DND-41 (cell line): ENCODE results near the gene TREX2.

ENCODE experiments used
- CTCF ChIP-seq: IDR thresholded peaks from 2 replicates; pipeline ENCODE4 v1.5.1; 2012; ENCODE audit warnings: borderline replicate concordance, low read length, moderate library complexity, mild to moderate bottlenecking; ENCODE audit not compliant: poor library complexity, severe bottlenecking; ENCODE audit errors: extremely low read depth
- EZH2 ChIP-seq: IDR thresholded peaks from 3 replicates; pipeline ENCODE4 v1.6.1; 2012; ENCODE audit warnings: borderline replicate concordance, low read depth, mild to moderate bottlenecking, moderate library complexity, low read length, inconsistent platforms; ENCODE audit not compliant: severe bottlenecking

- no peak for TF ChIP-seq CTCF
- no peak for TF ChIP-seq EZH2
Measured at GRCh38 chrX:153458476-153458875, 12.6 kb upstream of the TREX2 start.
